GM18511 (cell line): Measurements from ENCODE around the gene LBX1.

Experiments
- ATAC-seq: cut with Tn5 transposase; IDR thresholded peaks from one replicate; pipeline ENCODE4 v1.9.1; 2021; ENCODE audit warnings: mild to moderate bottlenecking, moderate library complexity; ENCODE audit not compliant: unreplicated experiment

Gene LBX1

GRCh38 chr10:101229266-101230182 is at the start of gene LBX1:
Gene LBX1, minus strand, starts transcription at chr10:101229463. Its CDS starts 648 bp downstream, at chr10:101228815.
- no peak for ATAC-seq

GRCh38 chr10:101273741-101274140 is 44.5 kb upstream of the LBX1 start:
- no peak for ATAC-seq

GRCh38 chr10:101273330-101273729 is 44.1 kb upstream of the LBX1 start:
- ATAC-seq = no peak

- no peak for ATAC-seq
Observed at GRCh38 chr10:101272229-101272868, 43.1 kb upstream of the LBX1 start.

GRCh38 chr10:101270763-101271162 is 41.5 kb upstream of the LBX1 start:
- no peak for ATAC-seq

- ATAC-seq = no peak
Observed at GRCh38 chr10:101267776-101268175, 38.5 kb upstream of the LBX1 start.

- ATAC-seq = no peak
Observed at GRCh38 chr10:101267290-101267680, 38.0 kb upstream of the LBX1 start.

GRCh38 chr10:101266381-101267289 is 37.4 kb upstream of the LBX1 start:
- ATAC-seq = no peak

GRCh38 chr10:101263150-101263752 is 34.0 kb upstream of the LBX1 start:
- ATAC-seq = no peak

GRCh38 chr10:101262147-101262546 is 32.9 kb upstream of the LBX1 start:
- no peak for ATAC-seq

- no peak for ATAC-seq
Observed at GRCh38 chr10:101261702-101262101, 32.4 kb upstream of the LBX1 start.

GRCh38 chr10:101260764-101261481 is 31.7 kb upstream of the LBX1 start:
- no peak for ATAC-seq

GRCh38 chr10:101258179-101258885 is 29.1 kb upstream of the LBX1 start:
- no peak for ATAC-seq

- no peak for ATAC-seq
Observed at GRCh38 chr10:101257491-101257890, 28.2 kb upstream of the LBX1 start.

- ATAC-seq = no peak
Observed at GRCh38 chr10:101257084-101257483, 27.8 kb upstream of the LBX1 start.

GRCh38 chr10:101256387-101256786 is 27.1 kb upstream of the LBX1 start:
- no peak for ATAC-seq

GRCh38 chr10:101250136-101250535 is 20.9 kb upstream of the LBX1 start:
- ATAC-seq = no peak

- no peak for ATAC-seq
Observed at GRCh38 chr10:101249171-101249581, 19.9 kb upstream of the LBX1 start.

- ATAC-seq = no peak
Observed at GRCh38 chr10:101246639-101247038, 17.4 kb upstream of the LBX1 start.
